Fibroblast of lung (primary cell): Measurements from ENCODE around the gene HIPK2. TPM values are rescaled to one million over a fixed set of nuclear protein-coding genes. Genes with fewer than 3 reads are reported as not detected.

Experiments
- DNase-seq, 2 donors: peaks; one replicate each; pipeline versions ENCODE4 v3.0.0 to v3.0.0-alpha.2; 2010; ENCODE audit warnings: low read depth in 2 of 2
- H2AFZ ChIP-seq: 2 replicates; pipeline ENCODE4 v1.5.1; 2012; ENCODE audit warnings: low read length, control low read depth, inconsistent platforms
- H3K27ac ChIP-seq: 2 replicates; pipeline ENCODE4 v1.5.1; 2011; ENCODE audit warnings: low read length, control low read depth; ENCODE audit not compliant: insufficient read depth
- H3K27me3 ChIP-seq: 2 replicates; pipeline ENCODE4 v1.5.1; 2011; ENCODE audit warnings: mild to moderate bottlenecking, low read length; ENCODE audit not compliant: control insufficient read depth, insufficient read depth
- H3K36me3 ChIP-seq: 2 replicates; pipeline ENCODE4 v1.5.1; 2011; ENCODE audit warnings: low read length; ENCODE audit not compliant: control insufficient read depth, insufficient read depth
- H3K4me1 ChIP-seq: 2 replicates; pipeline ENCODE4 v1.5.1; 2011; ENCODE audit warnings: low read length; ENCODE audit not compliant: control insufficient read depth, insufficient read depth; ENCODE audit errors: extremely low read depth
- H3K4me2 ChIP-seq: 2 replicates; pipeline ENCODE4 v1.5.1; 2011; ENCODE audit warnings: low read length, control low read depth; ENCODE audit not compliant: insufficient read depth; ENCODE audit errors: extremely low read depth
- H3K4me3 ChIP-seq, 4 experiments: fragments of 200-600 bp in 1 of 4; sonication (generic) in 1 of 4; replicated peaks in 1 of 4; 2 replicates each; pipeline ENCODE4 v1.5.1; 2011 to 2016; ENCODE audit warnings: low read length in 4 of 4, low read depth in 3 of 4, mild to moderate bottlenecking in 3 of 4, control low read depth in 2 of 4, inconsistent platforms in 1 of 4, mixed read lengths in 1 of 4; ENCODE audit not compliant: insufficient read depth in 1 of 4; ENCODE audit errors: control extremely low read depth in 1 of 4
- H3K79me2 ChIP-seq: 2 replicates; pipeline ENCODE4 v1.5.1; 2012; ENCODE audit warnings: mild to moderate bottlenecking, low read length, inconsistent platforms; ENCODE audit not compliant: control insufficient read depth, insufficient read depth
- H3K9ac ChIP-seq: 2 replicates; pipeline ENCODE4 v1.5.1; 2011; ENCODE audit warnings: mild to moderate bottlenecking, low read length, control low read depth; ENCODE audit not compliant: insufficient read depth
- H3K9me3 ChIP-seq: 2 replicates; pipeline ENCODE4 v1.5.1; 2012; ENCODE audit warnings: low read depth, low read length; ENCODE audit not compliant: control insufficient read depth, insufficient read depth
- H4K20me1 ChIP-seq: 2 replicates; pipeline ENCODE4 v1.5.1; 2011; ENCODE audit warnings: low read length; ENCODE audit not compliant: control insufficient read depth, insufficient read depth; ENCODE audit errors: extremely low read depth
- CTCF ChIP-seq, 2 donors: IDR thresholded peaks in 1 of 2; conservative IDR thresholded peaks in 1 of 2; 1 replicate in 1 of 2; 2 replicates in 1 of 2; pipeline ENCODE4 v1.5.1; 2011 to 2012; ENCODE audit warnings: low read length in 2 of 2, control low read depth in 1 of 2, inconsistent platforms in 1 of 2, low read depth in 1 of 2, mild to moderate bottlenecking in 1 of 2
- EZH2 ChIP-seq: IDR thresholded peaks from 2 replicates; pipeline ENCODE4 v1.5.1; 2012; ENCODE audit warnings: low read length, control low read depth, mild to moderate bottlenecking; ENCODE audit errors: missing control alignments
- polyA plus RNA-seq, 2 donors: library from polyadenylated mRNA; depleted of rRNA in 1 of 2; stranded (reverse) in 1 of 2; unstranded in 1 of 2; fragments of >200 nt; gene quantifications; 2 replicates each; pipeline ENCODE4 v1.2.1, GENCODE V29; 2011 to 2012; ENCODE audit warnings: missing spikeins in 1 of 2
- total RNA-seq: library from RNA; depleted of rRNA; stranded (reverse); fragments of >200 nt; gene quantifications from 2 replicates; pipeline ENCODE4 v1.2.1, GENCODE V29; 2014

HIPK2 gene
- total and polyA plus RNA-seq, 2 donors (not counting 1 experiment from before 2014, with no cell fraction given), result 10.1 to 11.1 TPM

DNA sequence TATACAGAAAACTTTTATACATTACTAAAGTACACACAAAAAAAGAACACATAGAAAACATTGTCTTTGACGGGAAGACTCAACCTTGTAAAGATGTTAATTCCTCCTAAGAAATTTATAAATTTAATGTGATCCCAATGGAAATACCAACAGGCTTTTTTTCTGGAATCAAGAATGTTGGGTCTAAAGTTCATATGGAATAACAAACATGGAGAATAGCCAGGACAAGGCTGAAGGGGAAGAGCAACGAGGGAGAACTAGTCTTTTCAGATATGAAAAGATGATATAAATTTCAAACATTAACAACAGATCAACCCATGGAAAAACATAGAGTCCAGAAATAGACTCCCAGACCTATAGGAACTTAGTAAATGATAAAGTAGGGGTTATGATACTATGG, 19.8 kb downstream of the HIPK2 start:
- Histone ChIP-seq H3K9me3 (no peaks in the 10 kb centered on the region), H3K27me3 (no peaks in the 10 kb centered on the region), H3K9ac (no peak overlapping the region), H3K27ac (no peak overlapping the region), H3K79me2 (peaks cover 80% of the 10 kb centered on the region), H2AFZ (no peak overlapping the region), H3K4me2 (no peak overlapping the region), H3K4me1 (peaks cover 10% of the 10 kb centered on the region), H3K4me3 (no peak overlapping the region), H3K36me3 (peaks cover 4% of the 10 kb centered on the region), H4K20me1 (peaks cover 2% of the 10 kb centered on the region)
- TF ChIP-seq CTCF (conservative IDR thresholded peaks at IDR 0.05 in 1 of 2, IDR thresholded peaks at IDR 0.05 in 1 of 2; ENCODE audit: low read depth in 1 of 2, low read length in 2 of 2) (no peak), EZH2 (no peak)
- DNase-seq, result no peak

DNA sequence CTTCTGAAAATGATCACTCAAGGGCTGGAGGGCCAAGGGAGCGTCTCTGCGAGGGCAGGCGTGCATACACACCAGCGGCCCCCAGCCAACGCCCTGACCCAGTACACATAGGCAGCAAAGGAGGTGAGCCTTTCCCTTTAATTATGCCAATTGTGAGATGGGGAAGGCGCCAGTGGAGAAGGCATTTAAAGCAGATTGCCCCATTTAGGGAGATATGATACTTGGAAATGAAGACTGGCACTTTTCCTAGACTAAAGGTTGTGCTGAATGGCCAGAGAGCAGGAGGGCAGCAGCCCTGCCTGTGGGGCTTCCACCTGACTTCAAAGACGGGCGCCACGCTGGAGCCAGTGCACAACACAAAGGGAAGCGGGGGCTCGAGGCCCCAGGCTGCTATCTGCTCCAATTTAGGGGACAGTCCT, 24.1 kb downstream of the HIPK2 start:
- H3K4me2 ChIP-seq, result no peak overlapping the region
- TF ChIP-seq CTCF (conservative IDR thresholded peaks at IDR 0.05 in 1 of 2, IDR thresholded peaks at IDR 0.05 in 1 of 2; ENCODE audit: low read depth in 1 of 2, low read length in 2 of 2) (no peak), EZH2 (no peak)

GRCh38 chr7:139753081-139753692, 24.6 kb downstream of the HIPK2 start:
- Histone ChIP-seq H3K27ac (no peak overlapping the region), H3K79me2 (peaks cover 83% of the 10 kb centered on the region), H3K4me2 (no peak overlapping the region), H3K9ac (no peak overlapping the region), H3K4me3 (no peak overlapping the region), H4K20me1 (no peaks in the 10 kb centered on the region), H3K4me1 (peaks cover 4% of the 10 kb centered on the region), H3K27me3 (no peaks in the 10 kb centered on the region), H3K9me3 (no peaks in the 10 kb centered on the region), H3K36me3 (peaks cover 4% of the 10 kb centered on the region), H2AFZ (no peak overlapping the region)
- DNase-seq, result no peak
- TF ChIP-seq CTCF (conservative IDR thresholded peaks at IDR 0.05 in 1 of 2, IDR thresholded peaks at IDR 0.05 in 1 of 2; ENCODE audit: low read depth in 1 of 2, low read length in 2 of 2) (peak in 1 of 2 donors; percentile 20), EZH2 (no peak)

More for the DNA sequence above, 24.1 kb downstream of the HIPK2 start:
- H3K27ac ChIP-seq, result no peak overlapping the region
- no peaks in the 10 kb centered on the region for H4K20me1 ChIP-seq
- H3K79me2 ChIP-seq, result peaks cover 83% of the 10 kb centered on the region
- H3K9ac ChIP-seq, result no peak overlapping the region
- no peaks in the 10 kb centered on the region for H3K27me3 ChIP-seq
- no peak for DNase-seq
- H3K9me3 ChIP-seq, result no peaks in the 10 kb centered on the region
- H2AFZ ChIP-seq, result no peak overlapping the region
- no peak overlapping the region for H3K4me3 ChIP-seq
- peaks cover 4% of the 10 kb centered on the region for H3K36me3 ChIP-seq
- peaks cover 4% of the 10 kb centered on the region for H3K4me1 ChIP-seq
